Fibroblast of villous mesenchyme (primary cell): ENCODE results near the gene MIF4GD. TPM values are rescaled to one million over a fixed set of nuclear protein-coding genes. Genes with fewer than 3 reads are reported as not detected.

ENCODE experiments used
- DNase-seq: peaks from one replicate; pipeline ENCODE4 v3.0.0-alpha.2; 2010; ENCODE audit warnings: low read depth
- H3K4me3 ChIP-seq: 2 replicates; pipeline ENCODE4 v1.5.1; 2011; ENCODE audit warnings: low read depth, mild to moderate bottlenecking, low read length
- CTCF ChIP-seq: IDR thresholded peaks from 2 replicates; pipeline ENCODE4 v1.5.1; 2012; ENCODE audit warnings: low read depth, mild to moderate bottlenecking, low read length; ENCODE audit not compliant: insufficient read depth
- total RNA-seq: library from RNA; depleted of rRNA; stranded (reverse); fragments of >200 nt; gene quantifications from 2 replicates; pipeline ENCODE4 v1.2.3, GENCODE V29; 2012

The MIF4GD gene
- total RNA-seq, 1 donor = 6.0 TPM

GRCh38 chr17:75271233-75271954 lies 363 bp upstream of the MIF4GD start:
- DNase-seq = peak; percentile 66
- TF ChIP-seq CTCF = peak; percentile 41
- peak overlapping the region; percentile 77 for H3K4me3 ChIP-seq

- peak; percentile 64 for TF ChIP-seq CTCF
- peak; percentile 86 for DNase-seq
- peak overlapping the region; percentile 88 for H3K4me3 ChIP-seq
Observed at GRCh38 chr17:75270218-75270965, 639 bp downstream of the MIF4GD start.

- H3K4me3 ChIP-seq = peak overlapping the region; percentile 88
- no peak for TF ChIP-seq CTCF
- no peak for DNase-seq
Observed at GRCh38 chr17:75269844-75270217, 1.2 kb downstream of the MIF4GD start.

GRCh38 chr17:75267411-75268232 lies 3.4 kb downstream of the MIF4GD start:
- TF ChIP-seq CTCF = no peak
- no peak for DNase-seq
- H3K4me3 ChIP-seq = no peak overlapping the region

- no peak for TF ChIP-seq CTCF
- DNase-seq = no peak
- no peak overlapping the region for H3K4me3 ChIP-seq
Observed at GRCh38 chr17:75267153-75267410, 3.9 kb downstream of the MIF4GD start.

- DNase-seq = no peak
- TF ChIP-seq CTCF = no peak
- no peak overlapping the region for H3K4me3 ChIP-seq
Observed at GRCh38 chr17:75266316-75267152, 4.5 kb downstream of the MIF4GD start.
